Measurements from ENCODE around the gene TP63. TPM values are rescaled to one million over a fixed set of nuclear protein-coding genes. Genes with fewer than 3 reads are reported as not detected.

The TP63 gene
- total RNA-seq, 4 donors from 2014 or later, result not detected

- Histone ChIP-seq H3K4me3 (no peak overlapping the region), H3K36me3 (no peaks in the 10 kb centered on the region), H3K27me3 (no peaks in the 10 kb centered on the region), H3K27ac (no peak overlapping the region), H3K9me3 (no peaks in the 10 kb centered on the region), H3K4me1 (no peaks in the 10 kb centered on the region)
- intact Hi-C loops (cut with DNase I; ENCODE audit: low total_unique reads) (no loop called here), in situ Hi-C loops (cut with MboI; ENCODE audit: low pct_ligation_motif_present in 1 of 4, low pct_unique_long_range_greater_than_20kb in 1 of 4, low sequenced_read_pairs in 3 of 4) (no loop called here)
- no peak for DNase-seq
- 71 to 77% methylated on average over 2 of the region's 2 CpGs for WGBS, 2 donors (ENCODE audit: low coverage in 1 of 2)
- no peak for TF ChIP-seq POLR2A (IDR thresholded peaks at IDR 0.05)
- TF ChIP-seq EP300 (IDR thresholded peaks at IDR 0.05; ENCODE audit: low read depth), result no peak
- TF ChIP-seq CTCF (IDR thresholded peaks at IDR 0.05), result no peak
- no peak for TF ChIP-seq POLR2AphosphoS5 (IDR thresholded peaks at IDR 0.05)
These were observed 54.7 kb downstream of the TP63 start for GRCh38 chr3:189685860-189686259.

GRCh38 chr3:189687475-189687874 lies 56.3 kb downstream of the TP63 start:
- Histone ChIP-seq H3K27me3 (no peaks in the 10 kb centered on the region), H3K27ac (no peak overlapping the region), H3K9me3 (no peaks in the 10 kb centered on the region), H3K36me3 (no peaks in the 10 kb centered on the region), H3K4me1 (no peaks in the 10 kb centered on the region), H3K4me3 (no peak overlapping the region)
- intact Hi-C loops (cut with DNase I; ENCODE audit: low total_unique reads) (no loop called here), in situ Hi-C loops (cut with MboI; ENCODE audit: low pct_ligation_motif_present in 1 of 4, low pct_unique_long_range_greater_than_20kb in 1 of 4, low sequenced_read_pairs in 3 of 4) (no loop called here)
- DNase-seq, result no peak
- TF ChIP-seq POLR2A (IDR thresholded peaks at IDR 0.05), result no peak
- no peak for TF ChIP-seq EP300 (IDR thresholded peaks at IDR 0.05; ENCODE audit: low read depth)
- no peak for TF ChIP-seq POLR2AphosphoS5 (IDR thresholded peaks at IDR 0.05)
- TF ChIP-seq CTCF (IDR thresholded peaks at IDR 0.05), result no peak
- WGBS, 2 donors (ENCODE audit: low coverage in 1 of 2), result 76 to 83% methylated on average over 4 of the region's 4 CpGs

- Histone ChIP-seq H3K4me1 (no peaks in the 10 kb centered on the region), H3K9me3 (no peaks in the 10 kb centered on the region), H3K4me3 (no peak overlapping the region), H3K27ac (no peak overlapping the region), H3K36me3 (no peaks in the 10 kb centered on the region), H3K27me3 (no peaks in the 10 kb centered on the region)
- 6% methylated on average over 1 of the region's 1 CpG; no CpG with 5 or more reads in 1 of the 2 donors for WGBS, 2 donors (ENCODE audit: low coverage in 1 of 2)
- no peak for DNase-seq
- in situ Hi-C loops (cut with MboI; ENCODE audit: low pct_ligation_motif_present in 1 of 4, low pct_unique_long_range_greater_than_20kb in 1 of 4, low sequenced_read_pairs in 3 of 4) (no loop called here), intact Hi-C loops (cut with DNase I; ENCODE audit: low total_unique reads) (no loop called here)
- TF ChIP-seq EP300 (IDR thresholded peaks at IDR 0.05; ENCODE audit: low read depth), result no peak
- no peak for TF ChIP-seq POLR2A (IDR thresholded peaks at IDR 0.05)
- TF ChIP-seq POLR2AphosphoS5 (IDR thresholded peaks at IDR 0.05), result no peak
- TF ChIP-seq CTCF (IDR thresholded peaks at IDR 0.05), result no peak
These were observed 57.1 kb downstream of the TP63 start for GRCh38 chr3:189688262-189688661.

- Histone ChIP-seq H3K4me1 (no peaks in the 10 kb centered on the region), H3K36me3 (no peaks in the 10 kb centered on the region), H3K9me3 (no peaks in the 10 kb centered on the region), H3K27ac (no peak overlapping the region), H3K27me3 (no peaks in the 10 kb centered on the region), H3K4me3 (no peak overlapping the region)
- DNase-seq, result no peak
- TF ChIP-seq EP300 (IDR thresholded peaks at IDR 0.05; ENCODE audit: low read depth), result no peak
- no peak for TF ChIP-seq POLR2A (IDR thresholded peaks at IDR 0.05)
- TF ChIP-seq CTCF (IDR thresholded peaks at IDR 0.05), result no peak
- TF ChIP-seq POLR2AphosphoS5 (IDR thresholded peaks at IDR 0.05), result no peak
- intact Hi-C loops (cut with DNase I; ENCODE audit: low total_unique reads), result no loop called here
- in situ Hi-C loops (cut with MboI; ENCODE audit: low pct_ligation_motif_present in 1 of 4, low pct_unique_long_range_greater_than_20kb in 1 of 4, low sequenced_read_pairs in 3 of 4), result no loop called here
These were observed 58.4 kb downstream of the TP63 start for GRCh38 chr3:189689625-189690024.
